Amniotic stem cell (primary cell): ENCODE data around the gene RGMB.

Experiments
- DNase-seq: peaks from one replicate; lab custom pipeline; 2025; lab: John Stamatoyannopoulos, UW

RGMB gene

GRCh38 chr5:98785244-98785643 is 11.8 kb downstream of the RGMB start:
- no peak for DNase-seq

GRCh38 chr5:98786191-98786853 is 12.9 kb downstream of the RGMB start:
- no peak for DNase-seq

- DNase-seq, result no peak
Observed at GRCh38 chr5:98787131-98787719, 13.8 kb downstream of the RGMB start.

GRCh38 chr5:98789029-98789428 is 15.6 kb downstream of the RGMB start:
- DNase-seq, result no peak

- no peak for DNase-seq
Observed at GRCh38 chr5:98791001-98791519, 17.6 kb downstream of the RGMB start.

GRCh38 chr5:98791898-98792580 is 18.6 kb downstream of the RGMB start:
- no peak for DNase-seq

- no peak for DNase-seq
Observed at GRCh38 chr5:98793223-98793622, 19.8 kb downstream of the RGMB start.

GRCh38 chr5:98794001-98794400 is 20.5 kb downstream of the RGMB start:
- no peak for DNase-seq

- DNase-seq, result no peak
Observed at GRCh38 chr5:98794414-98795080, 21.1 kb downstream of the RGMB start.

GRCh38 chr5:98795243-98795642 is 21.8 kb downstream of the RGMB start:
- no peak for DNase-seq

GRCh38 chr5:98796197-98796972 is 22.9 kb downstream of the RGMB start:
- peak; percentile 43 for DNase-seq

GRCh38 chr5:98798371-98798770 is 24.9 kb downstream of the RGMB start:
- no peak for DNase-seq

GRCh38 chr5:98798847-98799246 is 25.4 kb downstream of the RGMB start:
- DNase-seq, result no peak

GRCh38 chr5:98804066-98804465 is 30.6 kb downstream of the RGMB start:
- no peak for DNase-seq

GRCh38 chr5:98805070-98805469 is 31.6 kb downstream of the RGMB start:
- DNase-seq, result no peak

GRCh38 chr5:98807806-98808205 is 34.3 kb downstream of the RGMB start:
- no peak for DNase-seq

- DNase-seq, result no peak
Observed at GRCh38 chr5:98810206-98810605, 36.7 kb downstream of the RGMB start.

- DNase-seq, result no peak
Observed at GRCh38 chr5:98813755-98814154, 40.3 kb downstream of the RGMB start.

GRCh38 chr5:98816582-98817222 is 43.2 kb downstream of the RGMB start:
- no peak for DNase-seq

GRCh38 chr5:98825582-98826375 is 52.3 kb downstream of the RGMB start:
- DNase-seq, result no peak

GRCh38 chr5:98827161-98827560 is 53.7 kb downstream of the RGMB start:
- peak; percentile 14 for DNase-seq
